ENCODE measurements around the gene TTC7B.

DNA sequence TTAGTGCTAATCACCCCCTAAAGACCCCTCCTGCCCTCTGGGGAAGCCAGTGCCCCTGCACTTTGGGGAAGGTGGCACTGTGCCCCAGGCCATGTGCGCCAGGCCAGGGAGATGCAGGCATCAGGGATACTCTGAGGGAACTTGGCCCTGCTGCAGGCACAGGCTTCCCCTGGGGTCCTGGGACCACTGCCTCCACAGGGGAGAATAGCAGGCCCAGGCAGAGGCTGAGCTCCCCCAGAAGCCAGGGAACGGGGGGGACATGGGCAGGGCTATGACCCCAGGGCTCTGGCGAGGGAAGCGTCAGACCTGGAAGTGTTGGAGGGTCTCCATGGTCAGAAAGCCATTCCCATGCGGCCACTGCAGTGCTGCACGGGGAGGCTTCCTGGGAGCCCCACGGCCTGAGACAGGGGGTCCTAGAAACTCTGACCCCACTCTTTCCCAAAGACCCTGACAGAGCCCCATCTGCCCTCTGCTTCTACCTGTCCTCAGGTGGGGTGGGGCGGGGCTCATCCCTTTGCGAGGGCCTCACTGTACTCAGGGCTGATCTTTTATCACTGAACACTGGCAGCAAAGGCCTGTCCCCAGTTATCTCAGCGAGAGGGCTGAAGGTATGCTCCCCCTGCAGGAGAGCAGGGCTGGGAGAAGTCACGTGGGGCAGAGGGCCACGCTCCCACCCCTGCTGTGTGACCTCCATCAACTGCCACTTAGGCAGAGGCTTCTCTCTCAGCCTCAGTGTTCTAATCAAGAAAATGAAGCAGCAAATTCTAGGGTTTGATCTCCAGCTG, 259.4 kb downstream of the TTC7B start:
- TF ChIP-seq, protein P1, sequence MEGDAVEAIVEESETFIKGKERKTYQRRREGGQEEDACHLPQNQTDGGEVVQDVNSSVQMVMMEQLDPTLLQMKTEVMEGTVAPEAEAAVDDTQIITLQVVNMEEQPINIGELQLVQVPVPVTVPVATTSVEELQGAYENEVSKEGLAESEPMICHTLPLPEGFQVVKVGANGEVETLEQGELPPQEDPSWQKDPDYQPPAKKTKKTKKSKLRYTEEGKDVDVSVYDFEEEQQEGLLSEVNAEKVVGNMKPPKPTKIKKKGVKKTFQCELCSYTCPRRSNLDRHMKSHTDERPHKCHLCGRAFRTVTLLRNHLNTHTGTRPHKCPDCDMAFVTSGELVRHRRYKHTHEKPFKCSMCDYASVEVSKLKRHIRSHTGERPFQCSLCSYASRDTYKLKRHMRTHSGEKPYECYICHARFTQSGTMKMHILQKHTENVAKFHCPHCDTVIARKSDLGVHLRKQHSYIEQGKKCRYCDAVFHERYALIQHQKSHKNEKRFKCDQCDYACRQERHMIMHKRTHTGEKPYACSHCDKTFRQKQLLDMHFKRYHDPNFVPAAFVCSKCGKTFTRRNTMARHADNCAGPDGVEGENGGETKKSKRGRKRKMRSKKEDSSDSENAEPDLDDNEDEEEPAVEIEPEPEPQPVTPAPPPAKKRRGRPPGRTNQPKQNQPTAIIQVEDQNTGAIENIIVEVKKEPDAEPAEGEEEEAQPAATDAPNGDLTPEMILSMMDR (IDR thresholded peaks at IDR 0.05; ENCODE audit: extremely low read depth in 1 of 2, insufficient read depth in 1 of 2, low read depth in 1 of 2, low read length in 2 of 2): no peak
- TF ChIP-seq POLR2AphosphoS5 (IDR thresholded peaks at IDR 0.05; ENCODE audit: insufficient read depth, low read depth, low read length) (no peak), POLR2A (IDR thresholded peaks at IDR 0.05; ENCODE audit: low read depth, low read length) (no peak)

Measured in endothelial cell of umbilical vein (primary cell).